Measurements from ENCODE around the gene KCNMA1. TPM values are rescaled to one million over a fixed set of nuclear protein-coding genes. Genes with fewer than 3 reads are reported as not detected.

KCNMA1 gene
- total RNA-seq, 3 donors from 2014 or later, result 0.10 to 0.60 (median 0.18) TPM

- no peak for DNase-seq
- ATAC-seq, result no peak
- H3K27me3 Mint-ChIP-seq (ENCODE audit: low read depth), result no peaks in the 10 kb centered on the region
- no peak overlapping the region for H3K4me3 Mint-ChIP-seq
- no peaks in the 10 kb centered on the region for H3K36me3 Mint-ChIP-seq (ENCODE audit: insufficient read depth)
- H3K4me1 Mint-ChIP-seq (ENCODE audit: low read depth), result no peaks in the 10 kb centered on the region
- H3K9me3 Mint-ChIP-seq, result no peaks in the 10 kb centered on the region
Measured at GRCh38 chr10:76950354-76950753, 687.3 kb downstream of the KCNMA1 start.

GRCh38 chr10:76946270-76946669 lies 691.3 kb downstream of the KCNMA1 start:
- H3K9me3 Mint-ChIP-seq, result no peaks in the 10 kb centered on the region
- H3K36me3 Mint-ChIP-seq (ENCODE audit: insufficient read depth), result no peaks in the 10 kb centered on the region
- no peak for DNase-seq
- H3K27me3 Mint-ChIP-seq (ENCODE audit: low read depth), result no peaks in the 10 kb centered on the region
- H3K4me3 Mint-ChIP-seq, result no peak overlapping the region
- ATAC-seq, result no peak
- H3K4me1 Mint-ChIP-seq (ENCODE audit: low read depth), result no peaks in the 10 kb centered on the region

GRCh38 chr10:76945166-76945565 lies 692.4 kb downstream of the KCNMA1 start:
- no peaks in the 10 kb centered on the region for H3K27me3 Mint-ChIP-seq (ENCODE audit: low read depth)
- no peaks in the 10 kb centered on the region for H3K36me3 Mint-ChIP-seq (ENCODE audit: insufficient read depth)
- H3K9me3 Mint-ChIP-seq, result no peaks in the 10 kb centered on the region
- ATAC-seq (no peak), DNase-seq (no peak)
- no peaks in the 10 kb centered on the region for H3K4me1 Mint-ChIP-seq (ENCODE audit: low read depth)
- H3K4me3 Mint-ChIP-seq, result no peak overlapping the region

- ATAC-seq, result no peak
- no peaks in the 10 kb centered on the region for H3K27me3 Mint-ChIP-seq (ENCODE audit: low read depth)
- H3K4me1 Mint-ChIP-seq (ENCODE audit: low read depth), result no peaks in the 10 kb centered on the region
- H3K4me3 Mint-ChIP-seq, result no peak overlapping the region
- H3K36me3 Mint-ChIP-seq (ENCODE audit: insufficient read depth), result no peaks in the 10 kb centered on the region
- no peak for DNase-seq
- H3K9me3 Mint-ChIP-seq, result no peaks in the 10 kb centered on the region
Measured at GRCh38 chr10:76944640-76945039, 693.0 kb downstream of the KCNMA1 start.

- no peak for DNase-seq
- no peak for ATAC-seq
- Mint-ChIP-seq H3K36me3 (ENCODE audit: insufficient read depth) (no peaks in the 10 kb centered on the region), H3K4me3 (no peak overlapping the region), H3K4me1 (ENCODE audit: low read depth) (no peaks in the 10 kb centered on the region), H3K27me3 (ENCODE audit: low read depth) (no peaks in the 10 kb centered on the region), H3K9me3 (no peaks in the 10 kb centered on the region)
Measured at GRCh38 chr10:76942628-76943416, 694.8 kb downstream of the KCNMA1 start.

- no peaks in the 10 kb centered on the region for H3K9me3 Mint-ChIP-seq
- H3K4me3 Mint-ChIP-seq, result no peak overlapping the region
- no peaks in the 10 kb centered on the region for H3K4me1 Mint-ChIP-seq (ENCODE audit: low read depth)
- no peaks in the 10 kb centered on the region for H3K27me3 Mint-ChIP-seq (ENCODE audit: low read depth)
- ATAC-seq (no peak), DNase-seq (no peak)
- H3K36me3 Mint-ChIP-seq (ENCODE audit: insufficient read depth), result no peaks in the 10 kb centered on the region
Measured at GRCh38 chr10:76939933-76940468, 697.6 kb downstream of the KCNMA1 start.

GRCh38 chr10:76937181-76937600 lies 700.4 kb downstream of the KCNMA1 start:
- Mint-ChIP-seq H3K27me3 (ENCODE audit: low read depth) (no peaks in the 10 kb centered on the region), H3K9me3 (no peaks in the 10 kb centered on the region), H3K4me3 (no peak overlapping the region), H3K4me1 (ENCODE audit: low read depth) (no peaks in the 10 kb centered on the region), H3K36me3 (ENCODE audit: insufficient read depth) (no peaks in the 10 kb centered on the region)
- ATAC-seq (no peak), DNase-seq (no peak)

- Mint-ChIP-seq H3K4me3 (no peak overlapping the region), H3K36me3 (ENCODE audit: insufficient read depth) (no peaks in the 10 kb centered on the region), H3K9me3 (no peaks in the 10 kb centered on the region), H3K4me1 (ENCODE audit: low read depth) (no peaks in the 10 kb centered on the region), H3K27me3 (ENCODE audit: low read depth) (no peaks in the 10 kb centered on the region)
- no peak for DNase-seq
- no peak for ATAC-seq
Measured at GRCh38 chr10:76935941-76936613, 701.5 kb downstream of the KCNMA1 start.

GRCh38 chr10:76928565-76928964 lies 709.0 kb downstream of the KCNMA1 start:
- ATAC-seq, result no peak
- peaks cover 4% of the 10 kb centered on the region for H3K9me3 Mint-ChIP-seq
- H3K27me3 Mint-ChIP-seq (ENCODE audit: low read depth), result no peaks in the 10 kb centered on the region
- H3K4me3 Mint-ChIP-seq, result no peak overlapping the region
- no peaks in the 10 kb centered on the region for H3K4me1 Mint-ChIP-seq (ENCODE audit: low read depth)
- no peaks in the 10 kb centered on the region for H3K36me3 Mint-ChIP-seq (ENCODE audit: insufficient read depth)
- no peak for DNase-seq

GRCh38 chr10:76925636-76926405 lies 711.8 kb downstream of the KCNMA1 start:
- H3K27me3 Mint-ChIP-seq (ENCODE audit: low read depth), result no peaks in the 10 kb centered on the region
- no peaks in the 10 kb centered on the region for H3K36me3 Mint-ChIP-seq (ENCODE audit: insufficient read depth)
- H3K4me1 Mint-ChIP-seq (ENCODE audit: low read depth), result no peaks in the 10 kb centered on the region
- H3K4me3 Mint-ChIP-seq, result no peak overlapping the region
- DNase-seq (no peak), ATAC-seq (no peak)
- peaks cover 4% of the 10 kb centered on the region for H3K9me3 Mint-ChIP-seq

GRCh38 chr10:76922666-76923065 lies 714.9 kb downstream of the KCNMA1 start:
- Mint-ChIP-seq H3K4me3 (no peak overlapping the region), H3K4me1 (ENCODE audit: low read depth) (no peaks in the 10 kb centered on the region), H3K9me3 (no peaks in the 10 kb centered on the region), H3K36me3 (ENCODE audit: insufficient read depth) (no peaks in the 10 kb centered on the region), H3K27me3 (ENCODE audit: low read depth) (no peaks in the 10 kb centered on the region)
- ATAC-seq, result no peak
- no peak for DNase-seq

GRCh38 chr10:76921383-76922010 lies 716.1 kb downstream of the KCNMA1 start:
- no peak for ATAC-seq
- H3K36me3 Mint-ChIP-seq (ENCODE audit: insufficient read depth), result no peaks in the 10 kb centered on the region
- no peaks in the 10 kb centered on the region for H3K4me1 Mint-ChIP-seq (ENCODE audit: low read depth)
- DNase-seq, result no peak
- no peaks in the 10 kb centered on the region for H3K27me3 Mint-ChIP-seq (ENCODE audit: low read depth)
- no peak overlapping the region for H3K4me3 Mint-ChIP-seq
- H3K9me3 Mint-ChIP-seq, result no peaks in the 10 kb centered on the region

- no peak for ATAC-seq
- no peaks in the 10 kb centered on the region for H3K4me1 Mint-ChIP-seq (ENCODE audit: low read depth)
- no peaks in the 10 kb centered on the region for H3K27me3 Mint-ChIP-seq (ENCODE audit: low read depth)
- no peak for DNase-seq
- H3K4me3 Mint-ChIP-seq, result no peak overlapping the region
- no peaks in the 10 kb centered on the region for H3K36me3 Mint-ChIP-seq (ENCODE audit: insufficient read depth)
- H3K9me3 Mint-ChIP-seq, result no peaks in the 10 kb centered on the region
Measured at GRCh38 chr10:76920581-76920980, 717.0 kb downstream of the KCNMA1 start.

- no peaks in the 10 kb centered on the region for H3K27me3 Mint-ChIP-seq (ENCODE audit: low read depth)
- no peak for ATAC-seq
- H3K4me1 Mint-ChIP-seq (ENCODE audit: low read depth), result no peaks in the 10 kb centered on the region
- no peaks in the 10 kb centered on the region for H3K9me3 Mint-ChIP-seq
- DNase-seq, result no peak
- no peaks in the 10 kb centered on the region for H3K36me3 Mint-ChIP-seq (ENCODE audit: insufficient read depth)
- no peak overlapping the region for H3K4me3 Mint-ChIP-seq
Measured at GRCh38 chr10:76918106-76918505, 719.5 kb downstream of the KCNMA1 start.
